Muscle layer of colon (tissue), 2 donors: ENCODE data around the gene STEAP2.

Experiments used
- H3K27ac ChIP-seq: one replicate; pipeline ENCODE4 v1.7.0; 2013; ENCODE audit warnings: low read depth, mild to moderate bottlenecking, low read length, moderate library complexity
- H3K27me3 ChIP-seq, 2 donors: one replicate each; pipeline ENCODE4 v1.7.0; 2013; ENCODE audit warnings: low read length in 2 of 2, mild to moderate bottlenecking in 2 of 2; ENCODE audit not compliant: insufficient read depth in 2 of 2, control insufficient read depth in 1 of 2
- H3K36me3 ChIP-seq: one replicate; pipeline ENCODE4 v1.7.0; 2013; ENCODE audit warnings: mild to moderate bottlenecking, low read length; ENCODE audit not compliant: insufficient read depth
- H3K4me1 ChIP-seq: one replicate; pipeline ENCODE4 v1.7.0; 2013; ENCODE audit warnings: mild to moderate bottlenecking, low read length; ENCODE audit not compliant: insufficient read depth
- H3K4me3 ChIP-seq, 2 donors: one replicate each; pipeline ENCODE4 v1.7.0; 2013; ENCODE audit warnings: low read length in 2 of 2, low read depth in 1 of 2, mild to moderate bottlenecking in 1 of 2, moderate library complexity in 1 of 2
- H3K9ac ChIP-seq: one replicate; pipeline ENCODE4 v1.7.0; 2013; ENCODE audit warnings: low read length
- H3K9me3 ChIP-seq: one replicate; pipeline ENCODE4 v1.7.0; 2013; ENCODE audit warnings: mild to moderate bottlenecking, low read length
- donor health status: abdominal sarcoma.
- donor health status: Adenocarcinoma of cecum.

Gene STEAP2

DNA sequence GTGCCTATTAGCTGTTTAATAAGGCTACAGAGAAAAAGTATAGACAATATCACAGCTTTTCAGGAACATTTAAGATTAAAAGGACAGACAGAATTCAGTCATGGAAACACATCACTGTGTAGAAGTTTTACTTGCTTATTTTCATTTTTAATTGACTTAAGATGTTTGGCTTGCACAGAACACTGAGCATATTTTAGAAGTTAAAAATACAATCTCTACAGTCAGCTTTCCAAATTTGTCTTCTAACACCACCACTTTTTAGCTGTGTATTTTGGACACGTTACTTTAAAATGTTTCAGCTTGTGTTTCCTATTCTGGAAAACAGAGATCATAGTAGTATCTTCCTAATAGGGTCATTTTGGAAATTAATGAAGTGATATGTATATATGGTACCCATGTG lies 45.2 kb downstream of the STEAP2 start:
- Histone ChIP-seq H3K9ac (no peak overlapping the region), H3K27ac (no peak overlapping the region), H3K27me3 (no peaks in the 10 kb centered on the region), H3K4me1 (no peaks in the 10 kb centered on the region), H3K36me3 (no peaks in the 10 kb centered on the region), H3K9me3 (no peaks in the 10 kb centered on the region), H3K4me3 (no peak overlapping the region)

DNA sequence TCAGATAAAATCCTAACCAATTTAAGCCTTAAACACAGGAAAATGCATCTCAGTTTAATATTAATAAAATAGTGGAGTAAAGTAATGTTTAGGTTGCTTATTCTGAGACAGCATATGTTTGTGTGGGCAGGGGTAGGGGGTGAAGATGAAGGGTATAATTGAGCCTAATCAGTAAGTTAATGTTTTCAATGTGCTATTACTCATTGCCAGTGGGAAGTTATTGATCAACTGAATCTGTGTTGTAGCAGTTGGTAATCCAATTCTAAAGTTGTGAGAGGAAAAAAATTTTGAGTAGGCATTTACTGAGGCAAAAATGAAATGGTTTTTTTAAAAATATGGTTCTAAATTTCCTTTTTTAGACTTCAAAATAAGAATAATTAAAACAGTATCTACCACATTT lies 49.9 kb downstream of the STEAP2 start:
- Histone ChIP-seq H3K27me3 (no peaks in the 10 kb centered on the region), H3K9ac (no peak overlapping the region), H3K27ac (no peak overlapping the region), H3K4me3 (no peak overlapping the region), H3K36me3 (no peaks in the 10 kb centered on the region), H3K9me3 (no peaks in the 10 kb centered on the region), H3K4me1 (no peaks in the 10 kb centered on the region)

DNA sequence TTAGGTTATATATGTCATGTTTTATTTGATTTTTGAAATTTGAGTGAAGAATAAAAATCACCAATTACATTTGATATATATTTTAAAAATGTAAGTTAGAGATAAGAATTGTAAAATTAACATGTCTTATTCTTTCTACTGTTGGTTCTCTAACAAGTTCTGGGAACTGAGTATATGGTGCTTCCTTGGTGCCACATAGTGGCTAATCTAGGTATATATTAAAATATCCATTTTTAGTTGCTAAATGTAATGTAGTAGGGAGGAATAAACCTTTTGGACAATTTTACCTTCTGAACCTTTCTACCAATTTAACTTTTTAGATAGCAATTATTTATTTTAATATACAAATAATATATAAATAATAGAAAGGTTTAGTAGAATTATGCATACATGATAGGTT lies 50.9 kb downstream of the STEAP2 start:
- H3K4me3 ChIP-seq = no peak overlapping the region
- no peak overlapping the region for H3K9ac ChIP-seq
- H3K27ac ChIP-seq = no peak overlapping the region
- no peaks in the 10 kb centered on the region for H3K9me3 ChIP-seq
- no peaks in the 10 kb centered on the region for H3K27me3 ChIP-seq
- no peaks in the 10 kb centered on the region for H3K4me1 ChIP-seq
- no peaks in the 10 kb centered on the region for H3K36me3 ChIP-seq

DNA sequence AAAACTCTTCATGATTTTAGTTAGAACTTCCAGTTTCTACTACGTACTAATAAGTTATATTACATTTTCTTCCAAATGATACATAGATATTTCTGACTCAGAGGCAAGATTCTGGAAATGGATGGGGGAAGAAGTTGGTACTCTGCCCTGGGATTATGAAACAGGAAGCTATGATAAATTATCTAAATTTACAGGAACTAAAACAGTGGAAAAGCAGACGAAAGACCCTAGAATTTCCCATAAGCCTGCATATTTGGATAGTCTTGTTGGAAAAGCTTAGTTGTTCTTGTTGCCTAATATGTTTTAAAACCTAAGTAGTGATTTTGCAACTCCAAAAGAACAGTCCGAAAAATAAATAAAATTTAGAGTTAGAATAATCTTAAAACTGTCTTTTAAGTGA lies 55.3 kb downstream of the STEAP2 start:
- no peaks in the 10 kb centered on the region for H3K27me3 ChIP-seq
- H3K27ac ChIP-seq = no peak overlapping the region

DNA sequence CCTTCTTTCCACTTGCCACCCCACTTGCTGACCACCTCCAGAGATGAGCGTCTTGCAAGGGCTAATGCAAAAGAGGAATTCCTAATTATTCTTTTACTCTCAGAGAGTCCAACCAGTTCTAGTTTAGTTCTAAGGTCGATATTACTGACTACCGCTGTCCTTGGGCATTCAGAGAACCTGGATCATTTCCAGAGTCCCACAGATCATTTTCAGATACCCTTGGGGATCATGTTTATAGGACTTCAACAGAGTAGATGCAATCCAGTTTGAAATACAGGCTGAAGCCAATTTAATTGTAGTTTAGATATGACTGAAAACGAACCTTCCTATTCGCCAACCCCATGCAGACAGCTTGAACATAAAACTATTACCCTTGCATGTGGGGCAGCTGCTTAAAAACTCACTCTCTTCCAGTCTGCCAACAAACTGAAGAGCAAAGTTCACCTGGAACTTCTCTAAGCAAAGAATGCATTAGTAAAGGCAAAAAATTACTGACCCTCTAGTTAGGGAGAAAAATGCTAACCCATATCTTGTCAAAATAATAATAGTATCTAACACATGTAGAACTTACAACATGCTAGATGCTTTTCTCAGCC lies 55.8 kb downstream of the STEAP2 start:
- Histone ChIP-seq H3K36me3 (no peaks in the 10 kb centered on the region), H3K4me3 (no peak overlapping the region), H3K27ac (no peak overlapping the region), H3K4me1 (no peaks in the 10 kb centered on the region), H3K9ac (no peak overlapping the region), H3K27me3 (no peaks in the 10 kb centered on the region), H3K9me3 (no peaks in the 10 kb centered on the region)

More for the DNA sequence above, 55.3 kb downstream of the STEAP2 start:
- Histone ChIP-seq H3K9ac (no peak overlapping the region), H3K9me3 (no peaks in the 10 kb centered on the region), H3K4me1 (no peaks in the 10 kb centered on the region), H3K36me3 (no peaks in the 10 kb centered on the region), H3K4me3 (no peak overlapping the region)

DNA sequence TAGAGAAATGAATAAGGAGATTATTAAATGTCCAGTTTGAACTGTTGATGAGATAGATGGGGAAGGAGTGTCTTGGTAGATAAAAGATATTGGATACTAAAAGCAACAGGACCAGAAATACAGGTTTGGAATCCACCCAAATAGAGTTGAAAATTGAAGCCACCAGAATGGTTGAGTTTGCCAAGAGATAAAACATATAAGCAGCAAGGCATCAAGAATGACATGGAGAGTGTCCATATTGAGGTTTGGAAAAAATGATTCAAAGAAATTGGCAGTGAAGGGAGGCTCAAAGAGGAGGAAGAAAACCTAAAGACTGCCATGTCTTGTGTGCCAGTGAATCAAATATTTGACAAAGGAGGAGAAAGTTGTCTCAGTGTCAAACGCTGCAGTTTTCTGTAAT lies 57.6 kb downstream of the STEAP2 start:
- no peaks in the 10 kb centered on the region for H3K36me3 ChIP-seq
- no peaks in the 10 kb centered on the region for H3K4me1 ChIP-seq
- H3K9me3 ChIP-seq = no peaks in the 10 kb centered on the region
- no peak overlapping the region for H3K27ac ChIP-seq
- H3K9ac ChIP-seq = no peak overlapping the region
- H3K4me3 ChIP-seq = no peak overlapping the region
- H3K27me3 ChIP-seq = no peaks in the 10 kb centered on the region

DNA sequence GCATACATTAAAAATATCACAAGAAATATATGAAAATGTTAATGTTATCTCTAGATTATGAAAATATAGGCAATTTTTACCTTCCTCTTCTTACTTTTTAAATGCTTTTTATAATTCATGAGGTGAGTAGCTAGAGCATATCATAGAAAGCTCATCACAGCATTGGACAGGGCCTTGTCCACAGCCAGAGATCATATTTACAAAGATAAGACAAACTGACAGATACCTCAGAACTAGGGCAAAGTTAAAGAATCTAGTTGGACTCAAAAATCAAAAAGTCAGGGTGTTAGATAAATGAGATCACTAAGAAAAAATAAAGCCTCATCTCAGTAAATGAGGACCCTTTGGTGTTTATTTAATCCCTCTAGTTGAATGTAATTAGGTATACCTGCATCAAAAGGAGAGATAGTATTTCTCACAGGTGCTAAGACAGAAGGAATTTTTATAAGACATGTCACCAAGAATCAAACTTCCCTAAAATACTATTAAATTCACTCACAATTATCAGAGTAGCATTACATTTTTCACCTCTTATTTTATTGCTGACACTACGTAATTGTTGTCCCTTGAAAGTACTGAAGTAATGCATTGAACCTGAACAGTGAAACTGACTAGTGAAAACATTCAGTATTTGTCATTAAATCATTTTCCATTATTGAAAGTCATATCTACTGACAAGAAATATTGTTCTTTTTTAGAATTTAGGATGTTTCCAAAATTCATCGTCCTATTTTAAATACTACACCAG lies 59.1 kb downstream of the STEAP2 start:
- Histone ChIP-seq H3K27me3 (no peaks in the 10 kb centered on the region), H3K9ac (no peak overlapping the region), H3K9me3 (no peaks in the 10 kb centered on the region), H3K27ac (no peak overlapping the region), H3K4me3 (no peak overlapping the region), H3K4me1 (no peaks in the 10 kb centered on the region), H3K36me3 (no peaks in the 10 kb centered on the region)

DNA sequence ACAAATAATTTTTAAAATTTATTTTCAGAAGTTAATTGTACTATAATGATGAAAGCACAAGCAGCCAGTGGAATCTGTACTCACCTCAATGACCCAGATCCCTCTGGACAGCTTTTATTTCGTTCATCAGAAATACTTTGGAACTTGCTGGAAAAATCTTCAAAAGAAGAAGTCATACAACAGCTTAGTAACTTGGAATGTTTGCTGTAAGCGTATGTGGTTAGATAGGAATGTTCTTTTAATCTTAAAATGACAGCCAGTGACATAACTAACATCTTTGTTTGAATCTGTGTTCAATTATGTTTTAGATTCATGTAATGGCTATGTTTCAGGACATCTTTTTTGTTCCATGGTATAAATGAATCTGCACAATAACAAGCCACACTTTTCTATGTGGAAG lies 60.2 kb downstream of the STEAP2 start:
- Histone ChIP-seq H3K27me3 (no peaks in the 10 kb centered on the region), H3K9me3 (no peaks in the 10 kb centered on the region), H3K9ac (no peak overlapping the region), H3K36me3 (no peaks in the 10 kb centered on the region), H3K27ac (no peak overlapping the region), H3K4me1 (no peaks in the 10 kb centered on the region), H3K4me3 (no peak overlapping the region)

DNA sequence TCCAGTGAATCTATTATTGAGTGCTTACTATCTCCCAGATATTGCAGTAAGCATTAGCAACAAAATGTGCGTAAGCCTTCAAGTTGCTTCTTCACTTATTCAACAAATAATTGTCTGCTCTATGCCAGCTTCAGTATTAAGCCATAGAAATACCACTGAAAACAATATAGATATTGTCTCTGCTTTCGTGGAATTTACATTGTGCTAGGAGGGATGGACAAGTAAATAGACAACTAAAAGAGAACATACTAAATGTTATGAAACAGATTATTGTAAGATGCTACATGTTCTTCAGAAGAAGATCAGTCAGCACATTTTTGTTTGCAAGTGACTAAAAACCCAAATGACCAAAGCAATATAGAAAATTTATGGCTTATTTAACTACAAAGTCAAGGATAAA lies 60.7 kb downstream of the STEAP2 start:
- Histone ChIP-seq H3K9me3 (no peaks in the 10 kb centered on the region), H3K9ac (no peak overlapping the region), H3K27me3 (no peaks in the 10 kb centered on the region), H3K4me3 (no peak overlapping the region), H3K27ac (no peak overlapping the region), H3K36me3 (no peaks in the 10 kb centered on the region), H3K4me1 (no peaks in the 10 kb centered on the region)

DNA sequence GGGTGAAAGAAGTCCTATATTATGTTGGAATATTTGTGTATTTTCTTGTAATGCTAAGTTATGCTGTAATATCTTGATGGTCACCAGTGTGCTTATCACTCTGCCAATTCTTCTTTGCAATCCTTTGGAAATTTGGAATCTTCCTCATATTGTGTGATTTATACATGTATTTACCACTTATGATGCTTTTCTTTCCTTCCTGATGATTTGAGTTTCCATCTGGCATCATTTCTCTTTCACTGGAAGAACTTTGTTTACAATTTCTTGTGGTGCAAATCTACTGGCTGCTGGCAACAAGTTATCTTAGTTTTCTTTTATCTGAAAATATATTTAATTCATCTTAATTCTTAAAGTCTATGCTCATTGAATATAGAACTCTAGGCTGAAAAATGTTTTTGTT lies 62.6 kb downstream of the STEAP2 start:
- Histone ChIP-seq H3K27me3 (no peaks in the 10 kb centered on the region), H3K36me3 (no peaks in the 10 kb centered on the region), H3K4me1 (no peaks in the 10 kb centered on the region), H3K27ac (no peak overlapping the region), H3K9me3 (no peaks in the 10 kb centered on the region), H3K4me3 (no peak overlapping the region), H3K9ac (no peak overlapping the region)

DNA sequence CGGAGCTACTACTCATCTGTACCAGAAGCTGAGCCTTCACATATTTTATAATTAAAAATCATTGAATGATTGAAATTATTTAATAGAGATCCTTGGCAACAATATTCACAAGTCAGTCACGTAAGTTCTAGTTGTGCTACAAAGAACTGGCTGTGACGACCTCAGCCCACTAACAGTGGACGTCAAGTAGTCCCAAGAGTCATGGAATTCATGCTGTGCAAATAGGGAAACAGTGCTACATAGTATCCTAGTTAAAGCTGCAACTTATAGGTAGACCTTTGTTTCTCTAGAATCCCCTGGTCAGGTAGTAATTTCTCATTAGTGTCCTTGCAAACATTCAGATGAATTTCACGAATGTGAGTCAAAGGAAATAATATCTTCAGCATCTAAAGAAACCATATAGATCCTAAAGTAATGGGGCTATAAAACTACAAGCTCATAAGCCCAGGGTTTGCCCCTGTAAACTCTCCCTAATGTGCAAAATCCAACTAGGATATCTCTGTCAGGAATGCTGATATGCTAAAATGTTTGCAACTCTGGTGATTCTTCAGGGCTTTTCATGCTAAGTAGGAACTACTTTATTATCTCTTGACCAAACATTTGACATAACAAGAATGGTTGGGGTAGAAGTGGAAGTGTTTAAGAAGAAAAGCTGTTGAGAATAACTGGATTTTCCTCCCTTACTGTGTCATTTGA lies 64.6 kb downstream of the STEAP2 start:
- Histone ChIP-seq H3K4me1 (no peaks in the 10 kb centered on the region), H3K9ac (no peak overlapping the region), H3K27me3 (no peaks in the 10 kb centered on the region), H3K4me3 (no peak overlapping the region), H3K36me3 (peaks cover 4% of the 10 kb centered on the region), H3K9me3 (no peaks in the 10 kb centered on the region), H3K27ac (no peak overlapping the region)
